ENCODE measurements around the gene MPPE1. TPM values are rescaled to one million over a fixed set of nuclear protein-coding genes. Genes with fewer than 3 reads are reported as not detected.

MPPE1 gene
- total and polyA plus RNA-seq, 2 of the 4 experiments (the other 2 are of a cell fraction) = 13.8 to 19.9 TPM

DNA sequence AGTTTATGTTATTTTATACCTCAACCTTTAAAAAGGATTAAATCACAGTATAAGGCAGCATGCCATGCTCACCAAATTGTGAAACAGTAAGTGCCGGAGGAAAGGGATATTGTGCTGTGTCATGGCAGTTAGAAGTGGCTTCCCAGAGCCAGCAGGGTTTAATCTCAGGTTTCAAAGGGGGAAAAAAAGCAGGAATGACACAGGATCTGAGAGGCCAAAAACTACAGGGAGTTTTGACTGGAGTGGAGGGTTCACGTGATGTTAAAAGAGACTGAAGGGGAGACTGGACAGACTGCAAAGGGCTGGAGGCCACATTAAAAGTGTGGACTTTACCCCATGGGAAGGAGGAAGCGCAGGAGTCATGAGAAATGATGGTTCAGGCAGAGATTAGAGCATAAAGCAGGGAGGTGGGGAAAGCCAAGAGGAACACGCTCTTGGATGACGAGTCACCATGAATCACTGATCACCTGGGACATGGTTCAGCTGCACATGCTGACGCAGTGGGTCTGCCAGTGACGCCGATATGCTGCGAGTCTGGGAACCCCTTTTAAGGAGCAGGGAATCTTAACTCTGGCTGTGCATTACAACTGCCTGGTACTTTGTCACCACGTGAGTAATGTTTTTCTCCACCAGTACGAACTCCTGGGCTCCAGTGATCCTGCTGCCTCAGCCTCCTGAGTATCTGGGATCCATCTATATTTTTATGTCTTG is 50.8 kb downstream of the MPPE1 start:
- Histone ChIP-seq H3K9me1 (ENCODE audit: insufficient read depth, low read length) (peaks cover 7% of the 10 kb centered on the region; the same call in 1 of the 2 replicates), H4K5ac (ENCODE audit: low read depth, low read length) (peak overlapping the region; percentile 88), H2BK5ac (ENCODE audit: low read depth, low read length, poor library complexity, severe bottlenecking) (peak overlapping the region; percentile 99), H3K9ac (ENCODE audit: low read depth, low read length) (peak overlapping the region; percentile 73), H3K4me2 (ENCODE audit: low read depth, low read length) (peak overlapping the region; percentile 85), H3K9me3 (ENCODE audit: control insufficient read depth, insufficient read depth, low read length) (no peaks in the 10 kb centered on the region), H3K27me3 (ENCODE audit: control insufficient read depth, insufficient read depth, low read length) (no peaks in the 10 kb centered on the region), H3K79me1 (ENCODE audit: low read depth in 1 of 2, low read length in 2 of 2) (peaks cover 10 to 22% of the 10 kb centered on the region in 2 experiments; a peak in 3 of 4 replicates), H4K91ac (ENCODE audit: insufficient read depth, low read depth, low read length) (peak overlapping the region; percentile 89), H3K18ac (ENCODE audit: low read depth, low read length) (peak overlapping the region; percentile 94), H2BK20ac (ENCODE audit: low read depth, low read length) (peak overlapping the region; percentile 89), H2BK15ac (ENCODE audit: low read depth, low read length) (peak overlapping the region; percentile 33; the same call in 2 of the 3 replicates), H2BK120ac (ENCODE audit: low read depth, low read length) (peak overlapping the region; percentile 97), H3K14ac (replicated peaks; ENCODE audit: low read depth, low read length) (peak overlapping the region; percentile 83), H3K23ac (ENCODE audit: low read depth, low read length) (peak overlapping the region; percentile 94), H2AK5ac (ENCODE audit: low read depth, low read length) (peak overlapping the region; percentile 5), H3K36me3 (ENCODE audit: control insufficient read depth, insufficient read depth, low read length) (no peaks in the 10 kb centered on the region; the same call in 1 of the 2 replicates), H2AK9ac (replicated peaks; ENCODE audit: low read depth, low read length, poor library complexity) (peak overlapping the region; percentile 75), H3K27ac (ENCODE audit: insufficient read depth, low read length) (peak overlapping the region; percentile 96), H3K4ac (ENCODE audit: low read depth, low read length) (peak overlapping the region; percentile 94), H3K4me3 (ENCODE audit: insufficient read depth, low read depth, low read length) (peak overlapping the region; percentile 27), H3K4me1 (ENCODE audit: control insufficient read depth, insufficient read depth, low read length) (peaks cover 21% of the 10 kb centered on the region), H4K20me1 (ENCODE audit: insufficient read depth, low read length) (no peaks in the 10 kb centered on the region), H3K56ac (ENCODE audit: extremely low read depth, insufficient read depth, low read length) (peak overlapping the region; percentile 96), H2AFZ (replicated peaks; ENCODE audit: low read length, poor library complexity) (peak overlapping the region; percentile 92), H4K8ac (ENCODE audit: low read depth in 2 of 2, low read length in 2 of 2) (peak overlapping the region; percentile 45 to 96)
- ATAC-seq (ENCODE audit: low read depth) (peak; percentile 84), DNase-seq (peak; percentile 100)
- ChIA-PET POLR2A (ENCODE audit: unreplicated experiment) (no interaction called here), CTCF (no interaction called here)
- dilution Hi-C loops (cut with HindIII; ENCODE audit: low sequenced_read_pairs, unreplicated experiment) = no loop called here
- WGBS, 2 experiments (ENCODE audit: extremely low coverage in 2 of 2, insufficient read length in 1 of 2) = 9% methylated on average over 3 of the region's 11 CpGs; no CpG with 5 or more reads in 1 of the 2 experiments
- in situ Hi-C loops (cut with MboI; ENCODE audit: low sequenced_read_pairs) = loop anchor here (10.0 kb wide), 1 partner anchor 427 kb away; no protein-coding TSS in a partner anchor
- intact Hi-C loops (cut with micrococcal nuclease) = loop anchor here (10.0 kb wide), 1 partner anchor 87 kb away; no protein-coding TSS in a partner anchor
- BruUV-seq (replicated peaks) = TSS peak; percentile 95
- no peak for TF ChIP-seq RFX5 (IDR thresholded peaks at IDR 0.05; ENCODE audit: low read depth, low read length)
- 0 out of 2 replicates have a peak, but pooled peaks have one; percentile 19 for TF ChIP-seq MXI1 (IDR thresholded peaks at IDR 0.05; ENCODE audit: borderline replicate concordance, low read depth, low read length)
- peak; percentile 52; the same call in 1 of the 2 replicates for TF ChIP-seq MAZ (IDR thresholded peaks at IDR 0.05; ENCODE audit: borderline replicate concordance, low read depth, low read length)
- TF ChIP-seq CEBPB (IDR thresholded peaks at IDR 0.05; ENCODE audit: low read depth, low read length) = peak; percentile 91
- peak; percentile 85 for TF ChIP-seq POLR2A (IDR thresholded peaks at IDR 0.05; ENCODE audit: low read depth, low read length)
- TF ChIP-seq SMC3 (IDR thresholded peaks at IDR 0.05; ENCODE audit: low read depth, low read length) = no peak
- TF ChIP-seq, protein P1, sequence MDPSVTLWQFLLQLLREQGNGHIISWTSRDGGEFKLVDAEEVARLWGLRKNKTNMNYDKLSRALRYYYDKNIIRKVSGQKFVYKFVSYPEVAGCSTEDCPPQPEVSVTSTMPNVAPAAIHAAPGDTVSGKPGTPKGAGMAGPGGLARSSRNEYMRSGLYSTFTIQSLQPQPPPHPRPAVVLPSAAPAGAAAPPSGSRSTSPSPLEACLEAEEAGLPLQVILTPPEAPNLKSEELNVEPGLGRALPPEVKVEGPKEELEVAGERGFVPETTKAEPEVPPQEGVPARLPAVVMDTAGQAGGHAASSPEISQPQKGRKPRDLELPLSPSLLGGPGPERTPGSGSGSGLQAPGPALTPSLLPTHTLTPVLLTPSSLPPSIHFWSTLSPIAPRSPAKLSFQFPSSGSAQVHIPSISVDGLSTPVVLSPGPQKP (IDR thresholded peaks at IDR 0.05; ENCODE audit: borderline replicate concordance, low read depth, low read length) = no peak
- peak; percentile 38; the same call in 1 of the 2 replicates for TF ChIP-seq BHLHE40 (IDR thresholded peaks at IDR 0.05; ENCODE audit: low read depth, low read length)
- TF ChIP-seq, protein P2, sequence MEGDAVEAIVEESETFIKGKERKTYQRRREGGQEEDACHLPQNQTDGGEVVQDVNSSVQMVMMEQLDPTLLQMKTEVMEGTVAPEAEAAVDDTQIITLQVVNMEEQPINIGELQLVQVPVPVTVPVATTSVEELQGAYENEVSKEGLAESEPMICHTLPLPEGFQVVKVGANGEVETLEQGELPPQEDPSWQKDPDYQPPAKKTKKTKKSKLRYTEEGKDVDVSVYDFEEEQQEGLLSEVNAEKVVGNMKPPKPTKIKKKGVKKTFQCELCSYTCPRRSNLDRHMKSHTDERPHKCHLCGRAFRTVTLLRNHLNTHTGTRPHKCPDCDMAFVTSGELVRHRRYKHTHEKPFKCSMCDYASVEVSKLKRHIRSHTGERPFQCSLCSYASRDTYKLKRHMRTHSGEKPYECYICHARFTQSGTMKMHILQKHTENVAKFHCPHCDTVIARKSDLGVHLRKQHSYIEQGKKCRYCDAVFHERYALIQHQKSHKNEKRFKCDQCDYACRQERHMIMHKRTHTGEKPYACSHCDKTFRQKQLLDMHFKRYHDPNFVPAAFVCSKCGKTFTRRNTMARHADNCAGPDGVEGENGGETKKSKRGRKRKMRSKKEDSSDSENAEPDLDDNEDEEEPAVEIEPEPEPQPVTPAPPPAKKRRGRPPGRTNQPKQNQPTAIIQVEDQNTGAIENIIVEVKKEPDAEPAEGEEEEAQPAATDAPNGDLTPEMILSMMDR (conservative IDR thresholded peaks at IDR 0.05; ENCODE audit: low read depth, low read length) = no peak
- TF ChIP-seq RCOR1 (IDR thresholded peaks at IDR 0.05; ENCODE audit: insufficient replicate concordance, low read length) = no peak
- TF ChIP-seq MAFK (IDR thresholded peaks at IDR 0.05; ENCODE audit: low read depth, low read length) = peak; percentile 71
- no peak for TF ChIP-seq CHD1 (IDR thresholded peaks at IDR 0.05; ENCODE audit: low read depth, low read length)
- TF ChIP-seq FOS (IDR thresholded peaks at IDR 0.05; ENCODE audit: low read depth, low read length) = peak; percentile 98
- TF ChIP-seq, protein P3, sequence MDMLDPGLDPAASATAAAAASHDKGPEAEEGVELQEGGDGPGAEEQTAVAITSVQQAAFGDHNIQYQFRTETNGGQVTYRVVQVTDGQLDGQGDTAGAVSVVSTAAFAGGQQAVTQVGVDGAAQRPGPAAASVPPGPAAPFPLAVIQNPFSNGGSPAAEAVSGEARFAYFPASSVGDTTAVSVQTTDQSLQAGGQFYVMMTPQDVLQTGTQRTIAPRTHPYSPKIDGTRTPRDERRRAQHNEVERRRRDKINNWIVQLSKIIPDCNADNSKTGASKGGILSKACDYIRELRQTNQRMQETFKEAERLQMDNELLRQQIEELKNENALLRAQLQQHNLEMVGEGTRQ (IDR thresholded peaks at IDR 0.05; ENCODE audit: low read depth, low read length) = peak; percentile 83

Measured in IMR-90 (cell line).